ENCODE results near the gene PLCL1.
"Not testable (repeated sequence)": the region's sequence is repeated elsewhere in the genome, so short reads cannot be mapped to it uniquely, and the experiment has no call there.

The PLCL1 gene

GRCh38 chr2:198028955-198029354 lies 224.6 kb downstream of the PLCL1 start:
- H3K4me3 ChIP-seq (ENCODE audit: low read depth, low read length) = no peak overlapping the region
- DNase-seq (ENCODE audit: low read depth) = no peak
- TF ChIP-seq CTCF (IDR thresholded peaks at IDR 0.05; ENCODE audit: low read depth, low read length) = no peak
- TF ChIP-seq MAX (IDR thresholded peaks at IDR 0.05; ENCODE audit: low read depth, low read length) = no peak
- TF ChIP-seq POLR2A (IDR thresholded peaks at IDR 0.05; ENCODE audit: extremely low read depth, insufficient read length) = no peak
- no peak for TF ChIP-seq MYC (IDR thresholded peaks at IDR 0.05; ENCODE audit: low read depth, low read length)

- H3K4me3 ChIP-seq (ENCODE audit: low read depth, low read length); DNase-seq (ENCODE audit: low read depth): not testable (repeated sequence)
Observed at GRCh38 chr2:198029576-198029975, 225.2 kb downstream of the PLCL1 start.

GRCh38 chr2:198033626-198034025 lies 229.2 kb downstream of the PLCL1 start:
- DNase-seq (ENCODE audit: low read depth) = no peak
- TF ChIP-seq MYC (IDR thresholded peaks at IDR 0.05; ENCODE audit: low read depth, low read length) = no peak
- no peak for TF ChIP-seq MAX (IDR thresholded peaks at IDR 0.05; ENCODE audit: low read depth, low read length)
- no peak for TF ChIP-seq POLR2A (IDR thresholded peaks at IDR 0.05; ENCODE audit: extremely low read depth, insufficient read length)
- no peak for TF ChIP-seq CTCF (IDR thresholded peaks at IDR 0.05; ENCODE audit: low read depth, low read length)
- H3K4me3 ChIP-seq (ENCODE audit: low read depth, low read length) = no peak overlapping the region

GRCh38 chr2:198036029-198036879 lies 231.9 kb downstream of the PLCL1 start:
- no peak overlapping the region for H3K4me3 ChIP-seq (ENCODE audit: low read depth, low read length)
- no peak for DNase-seq (ENCODE audit: low read depth)
- TF ChIP-seq CTCF (IDR thresholded peaks at IDR 0.05; ENCODE audit: low read depth, low read length) (no peak), POLR2A (IDR thresholded peaks at IDR 0.05; ENCODE audit: extremely low read depth, insufficient read length) (no peak), MYC (IDR thresholded peaks at IDR 0.05; ENCODE audit: low read depth, low read length) (no peak), MAX (IDR thresholded peaks at IDR 0.05; ENCODE audit: low read depth, low read length) (no peak)

- no peak for TF ChIP-seq CTCF (IDR thresholded peaks at IDR 0.05; ENCODE audit: low read depth, low read length)
- no peak for TF ChIP-seq MYC (IDR thresholded peaks at IDR 0.05; ENCODE audit: low read depth, low read length)
- no peak for TF ChIP-seq MAX (IDR thresholded peaks at IDR 0.05; ENCODE audit: low read depth, low read length)
- no peak for TF ChIP-seq POLR2A (IDR thresholded peaks at IDR 0.05; ENCODE audit: extremely low read depth, insufficient read length)
- DNase-seq (ENCODE audit: low read depth) = no peak
- H3K4me3 ChIP-seq (ENCODE audit: low read depth, low read length) = no peak overlapping the region
Observed at GRCh38 chr2:198040835-198041234, 236.4 kb downstream of the PLCL1 start.

GRCh38 chr2:198042189-198042588 lies 237.8 kb downstream of the PLCL1 start:
- DNase-seq (ENCODE audit: low read depth) = no peak
- no peak overlapping the region for H3K4me3 ChIP-seq (ENCODE audit: low read depth, low read length)
- TF ChIP-seq MAX (IDR thresholded peaks at IDR 0.05; ENCODE audit: low read depth, low read length) (no peak), CTCF (IDR thresholded peaks at IDR 0.05; ENCODE audit: low read depth, low read length) (no peak), MYC (IDR thresholded peaks at IDR 0.05; ENCODE audit: low read depth, low read length) (no peak), POLR2A (IDR thresholded peaks at IDR 0.05; ENCODE audit: extremely low read depth, insufficient read length) (no peak)
